Stimulated activated naive CD8-positive, alpha-beta T cell treated with anti-CD3 and anti-CD28 coated beads, Interleukin-15, Interleukin-2, amounts not matched to agents 100 ng/mL and 50 ng/mL, for 24 hours (primary cell): Measurements from ENCODE around the gene ATP13A4.

Experiments used
- H3K27ac Mint-ChIP-seq: one replicate; pipeline ENCODE4 v1.8.0; 2021; ENCODE audit warnings: mild to moderate bottlenecking, mixed read lengths
- H3K27me3 Mint-ChIP-seq: one replicate; pipeline ENCODE4 v1.8.0; 2021; ENCODE audit warnings: mixed read lengths
- H3K36me3 Mint-ChIP-seq: one replicate; pipeline ENCODE4 v1.8.0; 2021; ENCODE audit warnings: low read depth, mixed read lengths
- H3K4me1 Mint-ChIP-seq: one replicate; pipeline ENCODE4 v1.8.0; 2021; ENCODE audit warnings: low read depth, mixed read lengths
- H3K4me3 Mint-ChIP-seq: one replicate; pipeline ENCODE4 v1.8.0; 2021; ENCODE audit warnings: mild to moderate bottlenecking, mixed read lengths
- H3K9me3 Mint-ChIP-seq: one replicate; pipeline ENCODE4 v1.8.0; 2021; ENCODE audit warnings: mixed read lengths

ATP13A4 gene

DNA sequence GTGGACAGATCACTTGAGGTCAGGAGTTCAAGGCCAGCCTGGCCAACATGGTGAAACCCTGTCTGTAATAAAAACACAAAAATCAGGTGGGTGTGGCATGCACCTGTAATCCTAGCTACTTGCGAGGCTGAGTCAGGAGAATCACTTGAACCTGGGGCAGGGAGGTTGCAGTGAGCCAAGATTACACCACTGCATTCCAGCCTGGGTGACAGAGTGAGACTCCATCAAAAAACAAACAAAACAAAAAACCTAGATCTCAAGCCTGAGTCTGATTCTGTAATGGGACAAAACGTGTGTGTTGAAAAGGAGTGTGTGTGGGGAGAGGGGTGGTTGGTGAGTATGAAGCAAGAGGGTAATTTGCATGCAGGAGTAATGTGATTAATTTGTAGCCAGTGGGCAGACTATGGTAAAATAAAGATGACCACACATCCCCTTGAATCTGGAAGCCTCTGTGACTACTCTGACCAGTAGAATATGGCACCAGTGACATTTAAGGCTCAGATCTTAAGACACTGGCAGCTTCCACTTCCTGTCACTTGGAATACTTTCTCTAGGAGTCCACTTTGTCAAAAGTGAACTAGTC is 19.9 kb upstream of the ATP13A4 start:
- no peaks in the 10 kb centered on the region for H3K9me3 Mint-ChIP-seq
- H3K4me3 Mint-ChIP-seq = no peak overlapping the region
- H3K4me1 Mint-ChIP-seq = no peaks in the 10 kb centered on the region
- H3K27ac Mint-ChIP-seq = no peak overlapping the region
- no peaks in the 10 kb centered on the region for H3K27me3 Mint-ChIP-seq
- no peaks in the 10 kb centered on the region for H3K36me3 Mint-ChIP-seq

DNA sequence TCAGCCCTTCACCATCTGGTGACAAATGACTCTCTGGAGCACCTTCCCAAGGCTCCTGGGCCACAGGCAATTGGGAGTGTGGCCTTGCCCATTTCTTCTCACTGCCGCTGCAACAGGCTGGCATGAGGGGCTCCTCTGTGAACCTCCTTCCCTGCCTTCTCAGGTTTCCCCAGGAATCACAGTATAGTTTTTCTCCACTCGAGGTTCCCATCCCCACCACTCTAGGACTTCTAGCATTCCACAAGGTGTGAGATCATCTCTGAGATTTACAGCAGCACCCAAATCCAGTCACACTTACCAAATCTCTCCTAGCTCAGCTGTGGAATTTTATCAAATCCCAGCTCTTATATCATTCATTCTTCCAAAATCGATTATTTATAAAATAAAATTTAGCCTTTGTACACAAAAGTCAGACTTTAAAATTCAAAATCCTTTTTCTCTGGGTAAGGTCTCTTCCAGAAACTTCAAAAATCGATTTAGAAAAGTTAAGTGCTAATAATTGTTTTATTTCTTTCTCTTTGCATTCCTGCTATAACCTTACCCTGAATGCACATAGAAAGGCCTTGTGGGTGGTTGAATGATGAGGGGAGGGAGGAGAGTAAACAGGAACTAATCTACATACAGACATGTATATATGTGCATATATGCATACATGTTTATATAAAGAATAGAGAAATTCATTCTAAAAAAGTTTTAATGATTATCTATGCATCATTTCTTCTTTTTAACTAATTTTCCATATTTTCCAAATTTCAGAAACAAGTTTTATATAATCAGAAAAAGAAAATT is 18.9 kb upstream of the ATP13A4 start:
- H3K36me3 Mint-ChIP-seq = no peaks in the 10 kb centered on the region
- H3K4me3 Mint-ChIP-seq = no peak overlapping the region
- H3K9me3 Mint-ChIP-seq = no peaks in the 10 kb centered on the region
- H3K27ac Mint-ChIP-seq = no peak overlapping the region
- no peaks in the 10 kb centered on the region for H3K4me1 Mint-ChIP-seq
- H3K27me3 Mint-ChIP-seq = no peaks in the 10 kb centered on the region

DNA sequence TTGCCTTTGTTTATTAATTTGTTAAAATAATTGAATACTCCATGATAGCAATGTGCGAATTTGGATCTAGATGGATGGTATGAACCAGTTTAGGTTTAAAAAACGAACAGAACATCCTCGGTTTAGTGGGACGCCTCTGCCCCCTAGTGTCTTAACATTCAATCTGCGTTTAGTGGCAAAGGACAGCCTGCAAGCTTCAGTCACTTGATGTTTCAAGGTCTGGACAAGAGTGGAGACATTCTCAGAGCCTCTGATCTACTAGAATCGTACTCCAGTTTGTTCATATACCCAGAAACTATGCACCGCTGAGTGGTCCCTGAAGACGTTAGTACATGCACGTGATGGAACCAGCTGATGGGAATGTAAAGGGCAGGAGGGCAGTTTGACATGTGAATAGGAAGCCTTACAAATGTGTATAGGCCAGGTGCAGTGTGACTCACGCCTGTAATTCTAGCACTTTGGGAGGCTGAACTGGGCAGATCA is 17.8 kb upstream of the ATP13A4 start:
- no peak overlapping the region for H3K4me3 Mint-ChIP-seq
- no peaks in the 10 kb centered on the region for H3K9me3 Mint-ChIP-seq
- no peak overlapping the region for H3K27ac Mint-ChIP-seq
- H3K36me3 Mint-ChIP-seq = no peaks in the 10 kb centered on the region
- H3K4me1 Mint-ChIP-seq = no peaks in the 10 kb centered on the region
- no peaks in the 10 kb centered on the region for H3K27me3 Mint-ChIP-seq

DNA sequence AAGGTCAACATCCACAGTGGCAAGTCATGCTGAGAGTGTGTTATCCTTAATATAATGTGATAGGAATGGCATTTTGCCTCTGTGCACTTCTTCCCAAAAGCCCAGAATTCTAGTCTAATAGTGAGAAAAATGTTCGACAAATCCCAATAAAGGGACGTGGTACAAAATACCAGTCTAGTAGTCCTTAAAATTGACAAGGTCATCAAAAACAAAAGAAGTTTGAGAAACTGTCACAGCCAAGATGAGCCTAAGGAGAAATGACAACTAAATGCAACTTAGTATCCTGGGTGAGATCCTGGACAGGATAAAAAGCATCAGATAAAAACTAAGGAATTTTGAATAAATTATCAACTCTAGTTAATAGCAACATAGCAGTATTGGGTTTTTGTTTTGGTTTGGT is 14.4 kb upstream of the ATP13A4 start:
- H3K27me3 Mint-ChIP-seq = no peaks in the 10 kb centered on the region
- no peak overlapping the region for H3K27ac Mint-ChIP-seq
- no peaks in the 10 kb centered on the region for H3K4me1 Mint-ChIP-seq
- no peak overlapping the region for H3K4me3 Mint-ChIP-seq
- no peaks in the 10 kb centered on the region for H3K9me3 Mint-ChIP-seq
- H3K36me3 Mint-ChIP-seq = no peaks in the 10 kb centered on the region

DNA sequence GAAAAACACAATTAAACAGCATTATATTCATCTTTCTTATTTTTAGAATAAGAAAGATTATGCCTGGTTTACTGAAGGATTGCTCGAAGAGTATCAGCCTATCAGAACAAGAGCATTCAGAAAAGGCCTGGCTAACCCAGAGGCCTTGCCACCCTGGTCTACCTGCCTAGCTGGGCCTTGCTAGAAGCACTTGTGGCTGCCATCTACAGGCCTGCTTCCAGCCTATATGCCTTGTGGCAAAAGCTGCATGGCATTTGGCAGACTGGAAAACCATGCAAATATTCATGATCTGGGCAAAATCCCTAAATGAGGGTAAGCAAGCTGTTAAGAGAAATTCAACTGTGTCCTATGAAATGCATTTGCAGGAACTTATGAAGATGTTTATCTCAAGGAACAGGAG is 9.3 kb upstream of the ATP13A4 start:
- H3K27ac Mint-ChIP-seq = no peak overlapping the region
- no peaks in the 10 kb centered on the region for H3K4me1 Mint-ChIP-seq
- H3K36me3 Mint-ChIP-seq = no peaks in the 10 kb centered on the region
- no peak overlapping the region for H3K4me3 Mint-ChIP-seq
- H3K27me3 Mint-ChIP-seq = no peaks in the 10 kb centered on the region
- no peaks in the 10 kb centered on the region for H3K9me3 Mint-ChIP-seq

DNA sequence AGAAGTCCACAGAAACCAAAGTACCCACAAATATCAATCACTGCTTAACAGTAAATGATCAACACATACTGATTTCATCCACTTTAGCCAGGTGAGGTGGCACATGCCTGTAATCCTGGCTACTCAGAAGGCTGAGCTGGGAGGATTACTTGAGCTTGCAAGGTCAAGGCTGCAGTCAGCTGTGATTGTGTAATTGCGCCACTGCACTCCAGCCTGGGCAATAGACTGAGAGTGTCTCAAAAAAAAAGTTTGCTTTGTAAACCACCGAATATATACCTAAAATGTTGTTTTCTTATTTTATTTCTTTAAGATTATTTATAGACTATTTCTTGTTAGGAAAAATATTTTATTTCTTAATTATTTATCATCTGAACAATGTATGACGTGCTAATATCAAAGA is 8.7 kb upstream of the ATP13A4 start:
- H3K27ac Mint-ChIP-seq = no peak overlapping the region
- no peak overlapping the region for H3K4me3 Mint-ChIP-seq
- H3K27me3 Mint-ChIP-seq = no peaks in the 10 kb centered on the region
- H3K36me3 Mint-ChIP-seq = no peaks in the 10 kb centered on the region
- no peaks in the 10 kb centered on the region for H3K4me1 Mint-ChIP-seq
- H3K9me3 Mint-ChIP-seq = no peaks in the 10 kb centered on the region

DNA sequence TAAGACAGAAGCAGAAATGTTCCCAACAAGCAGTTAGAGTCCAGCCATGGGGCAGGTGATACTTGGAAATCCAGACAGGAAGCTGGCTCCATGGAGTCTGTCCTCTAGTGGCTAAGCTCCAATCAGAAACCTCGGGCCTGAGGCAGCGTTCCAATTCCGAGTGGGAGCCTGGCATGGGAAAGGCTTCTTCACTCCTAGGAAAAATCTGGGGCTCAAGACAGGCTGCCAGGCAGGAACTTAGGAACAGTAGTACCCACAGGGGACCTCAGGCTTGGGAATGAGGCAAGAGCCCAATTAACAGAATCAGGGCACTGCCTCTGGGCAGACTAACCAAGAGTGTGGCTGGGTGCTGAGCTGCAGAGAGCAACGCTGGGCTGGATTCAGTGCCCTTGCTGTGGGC is 6.2 kb upstream of the ATP13A4 start:
- no peak overlapping the region for H3K27ac Mint-ChIP-seq
- H3K27me3 Mint-ChIP-seq = no peaks in the 10 kb centered on the region
- no peaks in the 10 kb centered on the region for H3K4me1 Mint-ChIP-seq
- no peaks in the 10 kb centered on the region for H3K36me3 Mint-ChIP-seq
- H3K9me3 Mint-ChIP-seq = no peaks in the 10 kb centered on the region
- no peak overlapping the region for H3K4me3 Mint-ChIP-seq

DNA sequence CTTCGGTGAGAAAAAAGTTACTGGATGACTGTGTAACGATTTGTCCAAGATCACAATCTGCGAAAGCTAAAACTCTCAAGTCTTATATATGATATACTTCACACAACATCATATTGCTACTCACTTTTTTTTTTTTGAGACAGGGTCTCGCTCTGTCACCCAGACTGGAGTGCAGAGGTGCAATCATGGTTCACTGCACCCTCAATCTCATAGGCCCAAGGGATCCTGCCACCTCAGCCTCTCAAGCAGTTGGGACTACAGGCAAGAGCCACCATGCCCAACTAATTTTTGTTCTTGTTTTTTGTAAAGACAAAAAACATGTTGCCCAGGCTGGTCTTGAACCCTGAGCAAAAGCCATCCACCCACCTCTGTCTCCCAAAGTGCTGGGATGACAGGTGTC is 5.4 kb upstream of the ATP13A4 start:
- H3K4me1 Mint-ChIP-seq = no peaks in the 10 kb centered on the region
- H3K4me3 Mint-ChIP-seq = no peak overlapping the region
- H3K9me3 Mint-ChIP-seq = no peaks in the 10 kb centered on the region
- H3K36me3 Mint-ChIP-seq = no peaks in the 10 kb centered on the region
- no peaks in the 10 kb centered on the region for H3K27me3 Mint-ChIP-seq
- H3K27ac Mint-ChIP-seq = no peak overlapping the region

DNA sequence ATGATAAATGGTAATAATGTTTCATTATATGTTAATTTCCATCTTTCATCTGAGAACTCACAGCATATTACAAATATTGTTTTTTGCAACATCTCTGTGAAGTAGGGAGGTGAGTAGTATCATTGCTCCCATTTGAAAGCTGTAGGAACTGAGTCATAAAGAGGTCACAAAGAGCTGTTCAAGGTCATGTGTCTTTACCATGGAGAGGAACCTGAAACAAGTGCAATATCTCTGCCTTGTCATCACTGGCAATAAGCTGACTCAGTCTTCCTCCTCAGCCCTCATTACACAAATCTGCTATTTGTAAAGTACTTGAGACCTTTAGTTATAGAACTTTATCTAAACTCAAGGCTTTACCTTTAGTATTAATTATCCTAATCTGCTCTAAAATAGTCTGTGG is 4.4 kb upstream of the ATP13A4 start:
- Mint-ChIP-seq H3K4me1 (no peaks in the 10 kb centered on the region), H3K9me3 (no peaks in the 10 kb centered on the region), H3K36me3 (no peaks in the 10 kb centered on the region), H3K27me3 (no peaks in the 10 kb centered on the region), H3K27ac (no peak overlapping the region), H3K4me3 (no peak overlapping the region)

DNA sequence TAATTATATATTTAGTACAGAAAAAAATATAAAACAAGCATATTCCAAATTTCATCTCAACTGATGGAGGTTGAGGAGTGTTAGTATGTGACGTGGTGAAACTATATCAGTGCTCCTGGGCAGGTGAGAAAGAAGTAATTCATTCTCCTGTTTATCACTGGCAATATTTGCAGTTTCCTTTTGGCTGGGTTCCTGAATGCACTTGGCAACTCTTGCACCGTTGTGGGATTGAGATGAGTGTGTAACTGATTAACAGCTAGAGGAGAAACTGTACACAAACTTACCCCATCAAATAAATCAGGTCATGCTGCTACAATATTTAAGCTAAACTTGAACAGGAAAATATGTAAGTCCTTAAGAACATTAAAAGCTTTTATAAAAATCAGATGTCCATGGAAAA is 2.1 kb upstream of the ATP13A4 start:
- no peaks in the 10 kb centered on the region for H3K36me3 Mint-ChIP-seq
- no peak overlapping the region for H3K27ac Mint-ChIP-seq
- no peak overlapping the region for H3K4me3 Mint-ChIP-seq
- H3K4me1 Mint-ChIP-seq = no peaks in the 10 kb centered on the region
- no peaks in the 10 kb centered on the region for H3K27me3 Mint-ChIP-seq
- H3K9me3 Mint-ChIP-seq = no peaks in the 10 kb centered on the region

DNA sequence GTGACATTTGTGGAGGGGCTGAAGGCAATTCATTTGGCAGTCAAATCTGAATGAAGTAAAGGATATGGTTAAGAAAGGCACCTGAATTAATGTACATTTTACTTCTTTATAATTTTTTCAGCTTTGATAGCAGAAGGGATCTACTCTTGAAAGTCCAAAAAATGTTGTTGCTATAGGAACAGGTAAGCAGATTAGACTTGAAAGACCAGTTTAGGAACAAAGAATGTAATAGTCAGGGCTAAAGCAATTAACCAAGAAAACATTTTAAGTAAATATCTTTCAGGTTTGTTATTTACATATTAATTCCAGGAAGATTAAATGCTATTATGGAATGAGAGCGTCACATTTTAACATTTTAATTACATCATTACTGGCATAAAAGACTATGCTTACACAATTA is 1.1 kb downstream of the ATP13A4 start:
- Mint-ChIP-seq H3K36me3 (no peaks in the 10 kb centered on the region), H3K27ac (no peak overlapping the region), H3K9me3 (no peaks in the 10 kb centered on the region), H3K4me1 (no peaks in the 10 kb centered on the region), H3K4me3 (no peak overlapping the region), H3K27me3 (no peaks in the 10 kb centered on the region)

DNA sequence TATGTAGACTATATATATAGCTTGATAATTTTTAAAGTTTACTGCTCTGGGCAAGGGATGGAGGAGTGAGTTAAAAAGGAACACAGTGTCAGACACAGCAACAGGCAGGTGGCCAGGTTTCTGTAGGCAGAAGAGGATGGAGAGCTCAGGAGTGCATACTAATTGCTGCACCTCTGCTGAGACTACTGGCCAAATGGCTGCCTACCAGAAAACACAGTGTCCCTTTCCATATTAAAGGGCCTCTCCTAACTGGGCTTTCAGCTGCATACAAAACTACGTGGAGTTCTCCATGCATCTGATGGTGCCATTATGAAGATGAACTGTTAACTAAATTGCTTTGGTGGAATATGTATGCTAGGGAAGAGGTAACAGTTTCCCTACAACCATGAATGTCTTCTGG is 1.8 kb downstream of the ATP13A4 start:
- H3K9me3 Mint-ChIP-seq = no peaks in the 10 kb centered on the region
- H3K36me3 Mint-ChIP-seq = no peaks in the 10 kb centered on the region

DNA sequence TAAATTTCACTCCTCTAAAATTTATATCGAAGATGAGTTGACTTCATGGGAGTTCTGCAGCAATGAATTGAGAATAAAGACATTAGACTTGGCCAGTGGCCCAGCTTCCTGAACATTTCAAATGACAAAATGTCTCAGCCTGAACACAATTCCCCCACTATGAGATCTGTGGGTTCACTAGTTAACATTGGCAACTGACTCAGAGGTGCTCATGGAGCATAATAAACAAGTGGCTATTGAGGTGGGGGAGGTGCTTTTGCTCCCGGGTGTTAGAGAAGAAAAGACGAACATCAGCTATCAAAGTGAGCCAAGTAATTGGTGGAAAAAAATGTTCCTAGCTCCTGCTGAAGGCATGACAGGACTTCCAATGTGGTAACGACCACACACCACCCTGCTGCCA is 6.3 kb downstream of the ATP13A4 start:
- H3K27ac Mint-ChIP-seq = no peak overlapping the region
- peaks cover 13% of the 10 kb centered on the region for H3K9me3 Mint-ChIP-seq
- H3K27me3 Mint-ChIP-seq = no peaks in the 10 kb centered on the region
- no peaks in the 10 kb centered on the region for H3K4me1 Mint-ChIP-seq
- H3K4me3 Mint-ChIP-seq = no peak overlapping the region
- H3K36me3 Mint-ChIP-seq = no peaks in the 10 kb centered on the region

More for the DNA sequence above, 1.8 kb downstream of the ATP13A4 start:
- Mint-ChIP-seq H3K27me3 (no peaks in the 10 kb centered on the region), H3K4me3 (no peak overlapping the region), H3K4me1 (no peaks in the 10 kb centered on the region), H3K27ac (no peak overlapping the region)

DNA sequence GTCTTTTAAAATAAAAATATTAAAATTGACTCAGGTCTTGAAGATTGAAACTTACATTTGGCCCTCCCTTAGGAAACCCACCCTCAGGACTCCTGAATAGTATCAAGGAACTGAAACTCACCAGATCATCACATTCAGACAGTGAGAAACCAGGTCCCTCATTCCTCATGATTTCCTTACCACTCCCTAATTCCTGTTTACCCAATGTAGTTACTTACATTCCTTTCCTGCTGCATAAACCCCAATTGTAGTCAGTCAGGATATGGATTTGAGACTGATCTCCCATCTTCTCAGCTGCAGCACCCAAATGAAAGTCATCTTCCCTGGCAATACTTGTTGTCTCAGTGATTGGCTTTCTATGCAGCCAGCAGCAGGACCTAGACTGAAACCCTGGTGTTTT is 8.6 kb downstream of the ATP13A4 start:
- H3K27ac Mint-ChIP-seq = no peak overlapping the region
- H3K4me1 Mint-ChIP-seq = no peaks in the 10 kb centered on the region
- H3K4me3 Mint-ChIP-seq = no peak overlapping the region
- H3K27me3 Mint-ChIP-seq = no peaks in the 10 kb centered on the region
- peaks cover 13% of the 10 kb centered on the region for H3K9me3 Mint-ChIP-seq
- H3K36me3 Mint-ChIP-seq = no peaks in the 10 kb centered on the region

DNA sequence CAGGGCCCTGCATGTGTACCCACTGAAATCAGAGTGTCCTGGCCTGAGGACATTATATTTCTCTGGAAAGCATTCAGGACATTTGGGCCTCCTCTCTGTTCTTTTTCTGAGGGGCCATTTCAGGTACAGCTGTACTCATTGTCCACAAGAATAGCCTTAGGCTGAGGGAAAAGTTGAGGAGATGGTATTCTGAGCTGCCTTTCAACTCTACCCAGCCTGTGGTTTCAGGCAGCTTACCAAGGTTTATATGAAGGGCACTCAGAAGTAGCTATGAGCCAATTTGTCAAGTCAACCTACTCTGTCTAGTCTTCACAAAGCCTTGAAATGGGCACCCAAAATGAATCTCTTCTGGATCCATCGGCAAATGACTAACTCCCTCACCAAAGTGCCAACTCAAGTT is 9.4 kb downstream of the ATP13A4 start:
- no peaks in the 10 kb centered on the region for H3K36me3 Mint-ChIP-seq

DNA sequence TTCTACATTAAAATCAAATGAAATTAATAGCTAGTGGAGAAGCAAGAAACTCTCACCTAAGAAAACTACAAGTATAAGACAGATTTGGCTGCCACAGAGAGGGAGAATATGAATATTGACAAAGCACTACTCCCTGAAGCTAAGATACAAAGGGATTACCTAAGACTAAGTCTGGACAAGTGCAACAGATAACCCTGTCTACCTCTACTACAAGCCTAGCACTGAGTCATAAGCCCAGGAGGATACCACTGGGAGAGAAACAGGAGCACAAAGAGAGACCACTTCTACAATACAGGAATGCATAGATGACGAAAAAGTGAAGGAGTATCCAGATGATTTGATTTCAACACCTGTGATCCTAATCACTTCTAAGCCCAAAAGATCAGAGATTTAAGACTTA is 10.4 kb downstream of the ATP13A4 start:
- H3K36me3 Mint-ChIP-seq = no peaks in the 10 kb centered on the region
- H3K9me3 Mint-ChIP-seq = peaks cover 13% of the 10 kb centered on the region
- no peaks in the 10 kb centered on the region for H3K27me3 Mint-ChIP-seq
- H3K4me1 Mint-ChIP-seq = no peaks in the 10 kb centered on the region
- no peak overlapping the region for H3K4me3 Mint-ChIP-seq
- H3K27ac Mint-ChIP-seq = no peak overlapping the region

More for the DNA sequence above, 9.4 kb downstream of the ATP13A4 start:
- Mint-ChIP-seq H3K27ac (no peak overlapping the region), H3K4me3 (no peak overlapping the region), H3K27me3 (no peaks in the 10 kb centered on the region), H3K9me3 (peaks cover 13% of the 10 kb centered on the region), H3K4me1 (no peaks in the 10 kb centered on the region)
